GM18498 (cell line): ENCODE results near the gene GPC3.
A peak's percentile ranks its signal among the peaks of the same experiment; 100 is the strongest.
"Not testable (repeated sequence)": the region's sequence is repeated elsewhere in the genome, so short reads cannot be mapped to it uniquely, and the experiment has no call there.

Source experiments
- ATAC-seq: cut with Tn5 transposase; IDR thresholded peaks from one replicate; pipeline ENCODE4 v1.9.1; 2021; ENCODE audit warnings: mild to moderate bottlenecking, moderate library complexity; ENCODE audit not compliant: unreplicated experiment

The GPC3 gene

GRCh38 chrX:133985164-133985966 lies at the start of gene GPC3:
GPC3 (minus strand) TSS chrX:133985594.
- ATAC-seq = peak; percentile 70

- no peak for ATAC-seq
These were observed 47.0 kb upstream of the GPC3 start for GRCh38 chrX:134032441-134032840.

- no peak for ATAC-seq
These were observed 41.3 kb upstream of the GPC3 start for GRCh38 chrX:134026565-134027311.

GRCh38 chrX:134025986-134026545 lies 40.7 kb upstream of the GPC3 start:
- no peak for ATAC-seq

GRCh38 chrX:134024686-134025377 lies 39.4 kb upstream of the GPC3 start:
- ATAC-seq = no peak

GRCh38 chrX:134023851-134024281 lies 38.5 kb upstream of the GPC3 start:
- no peak for ATAC-seq

DNA sequence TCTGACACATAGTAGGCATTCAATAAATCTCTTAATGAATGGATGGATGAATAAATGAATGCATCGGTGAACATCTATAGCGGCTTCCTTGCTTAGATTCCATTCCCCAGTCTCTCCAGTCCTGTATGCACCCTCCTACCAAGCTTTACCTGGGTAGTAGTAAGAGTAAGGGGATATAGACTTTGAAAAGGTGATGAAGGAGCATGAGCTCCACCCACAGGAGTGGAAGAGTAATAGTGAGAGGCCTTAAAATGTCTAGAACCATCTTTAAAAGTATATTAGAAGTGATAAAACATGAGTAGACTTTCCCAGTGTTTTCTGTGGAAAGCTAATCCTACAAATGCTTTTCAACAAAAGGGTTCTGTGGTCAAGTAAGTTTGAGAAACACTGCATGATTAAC lies 35.5 kb upstream of the GPC3 start:
- ATAC-seq = no peak

- ATAC-seq = no peak
These were observed 34.3 kb upstream of the GPC3 start for GRCh38 chrX:134019567-134020206.

DNA sequence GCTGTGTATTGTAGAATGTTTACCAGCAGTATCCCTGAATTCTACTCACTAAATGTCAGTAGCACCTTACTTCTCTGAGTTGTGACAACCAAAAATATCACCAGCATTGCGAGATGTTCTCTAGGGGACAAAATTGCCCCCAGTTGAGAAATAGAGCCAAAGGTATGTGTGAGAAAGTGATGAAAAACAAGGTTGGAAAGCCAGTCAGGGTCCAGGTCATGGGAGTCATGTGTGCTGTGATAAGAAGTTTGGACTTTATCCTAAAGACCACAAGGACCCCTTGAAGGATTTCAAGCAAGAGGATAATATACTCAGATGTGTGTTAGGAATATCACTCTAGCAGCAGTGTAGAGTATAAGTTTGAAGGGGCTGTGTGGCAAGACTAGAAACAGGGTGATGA lies 30.9 kb upstream of the GPC3 start:
- ATAC-seq = not testable (repeated sequence)

DNA sequence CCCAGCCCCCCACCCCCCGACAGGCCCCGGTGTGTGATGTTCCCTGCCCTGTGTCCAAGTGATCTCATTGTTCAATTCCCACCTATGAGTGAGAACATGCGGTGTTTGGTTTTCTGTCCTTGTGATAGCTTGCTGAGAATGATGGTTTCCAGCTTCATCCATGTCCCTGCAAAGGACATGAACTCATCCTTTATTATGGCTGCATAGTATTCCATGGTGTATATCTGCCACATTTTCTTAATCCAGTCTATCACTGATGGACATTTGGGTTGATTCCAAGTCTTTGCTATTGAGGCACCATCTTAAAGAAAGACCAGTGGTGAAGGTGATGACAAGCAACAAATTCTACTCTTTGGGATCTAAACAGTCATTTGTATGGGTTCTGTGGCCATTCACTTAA lies 30.1 kb upstream of the GPC3 start:
- not testable (repeated sequence) for ATAC-seq

DNA sequence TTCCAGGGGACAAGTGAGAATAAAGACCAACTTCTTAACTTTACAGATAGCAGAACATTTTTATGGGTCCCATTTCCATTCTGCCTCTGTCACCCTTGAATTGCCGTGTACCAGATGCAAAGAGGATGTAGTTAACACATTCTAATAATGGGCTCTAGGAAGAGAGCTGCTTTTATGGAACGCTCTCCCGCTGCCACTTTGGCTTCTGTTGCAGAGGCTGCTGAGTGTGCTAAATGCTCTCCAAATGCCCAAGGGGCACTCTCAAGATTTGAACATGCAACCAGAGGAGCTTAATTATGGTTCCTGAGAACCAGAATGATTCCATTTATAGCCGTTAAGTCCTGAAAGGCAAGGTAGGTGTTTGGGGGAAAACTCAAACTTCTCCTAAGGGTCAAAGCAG lies 28.1 kb upstream of the GPC3 start:
- no peak for ATAC-seq

DNA sequence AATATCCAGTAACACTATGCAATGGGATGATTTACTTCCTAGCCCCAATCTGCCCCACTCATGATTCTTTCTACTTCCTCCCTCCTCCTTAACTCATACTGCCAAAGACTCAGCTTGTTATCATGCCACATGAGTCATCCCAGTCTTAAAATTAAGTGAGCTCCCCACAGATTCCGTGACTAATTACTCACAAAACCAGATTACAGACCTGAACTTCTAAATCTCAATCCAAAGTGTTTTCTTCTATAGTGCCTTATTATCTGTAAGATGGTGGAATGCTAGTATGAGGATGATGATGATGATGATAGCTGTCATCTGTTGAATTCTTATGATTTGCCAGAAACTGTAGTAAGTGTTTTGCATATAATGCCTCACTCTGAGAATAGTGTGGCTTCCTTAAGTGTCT lies 27.7 kb upstream of the GPC3 start:
- no peak for ATAC-seq

- ATAC-seq = no peak
These were observed 25.3 kb upstream of the GPC3 start for GRCh38 chrX:134010690-134011089.

DNA sequence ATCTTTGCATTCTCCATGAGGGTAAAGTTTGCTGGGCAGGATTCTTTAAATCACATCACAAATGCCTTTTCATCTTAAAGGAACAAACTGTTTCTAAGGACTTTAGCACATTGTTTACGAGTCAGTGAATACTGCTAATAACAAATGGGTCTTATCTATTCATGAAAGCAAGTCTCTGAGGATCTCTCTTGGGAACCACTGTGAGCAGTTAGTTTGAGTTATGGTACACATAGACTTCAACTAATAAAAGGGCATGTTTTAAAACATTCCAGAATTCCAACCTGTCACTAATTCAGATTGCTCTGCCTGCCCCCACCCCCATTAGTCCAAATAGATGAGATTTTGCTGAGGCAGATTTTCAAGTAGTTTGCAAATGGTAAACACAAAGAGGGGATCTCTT lies 22.3 kb upstream of the GPC3 start:
- ATAC-seq = no peak

- ATAC-seq = no peak
These were observed 21.2 kb upstream of the GPC3 start for GRCh38 chrX:134006484-134007161.

GRCh38 chrX:134004084-134004483 lies 18.7 kb upstream of the GPC3 start:
- no peak for ATAC-seq

- ATAC-seq = no peak
These were observed 17.7 kb upstream of the GPC3 start for GRCh38 chrX:134002921-134003615.

- no peak for ATAC-seq
These were observed 15.2 kb upstream of the GPC3 start for GRCh38 chrX:134000260-134001245.
